ENCODE data around the gene VPS8. TPM values are rescaled to one million over a fixed set of nuclear protein-coding genes. Genes with fewer than 3 reads are reported as not detected.
A peak's percentile ranks its signal among the peaks of the same experiment; 100 is the strongest.

Gene VPS8
- total RNA-seq, 1 experiment from 2014 or later, result 39.7 TPM

GRCh38 chr3:184965639-184966430 lies 153.9 kb downstream of the VPS8 start:
- TF ChIP-seq CTCF (conservative IDR thresholded peaks at IDR 0.05), result peak; percentile 33; the same call in 1 of the 3 replicates
- Histone ChIP-seq H4K5ac (ENCODE audit: insufficient read length, low read depth, low read length) (no peak overlapping the region), H3K14ac (ENCODE audit: insufficient read depth, low read length) (no peak overlapping the region), H2BK12ac (ENCODE audit: insufficient read length, low read depth, low read length) (no peak overlapping the region), H2AK5ac (ENCODE audit: insufficient read length, low read length) (no peak overlapping the region), H2BK5ac (ENCODE audit: insufficient read length, low read length) (no peak overlapping the region), H4K20me1 (ENCODE audit: control insufficient read depth, insufficient read depth, insufficient read length) (no peaks in the 10 kb centered on the region), H3K27ac (ENCODE audit: insufficient read length, low read depth, low read length) (no peak overlapping the region), H3K23me2 (ENCODE audit: insufficient read length, low read depth, low read length, poor library complexity, severe bottlenecking) (no peaks in the 10 kb centered on the region), H3K27me3 (ENCODE audit: insufficient read depth, low read length) (no peaks in the 10 kb centered on the region), H3K4me1 (ENCODE audit: insufficient read depth, low read length) (no peaks in the 10 kb centered on the region), H3K4ac (ENCODE audit: low read depth, low read length) (no peak overlapping the region), H3K56ac (ENCODE audit: insufficient read length, low read depth, low read length) (no peak overlapping the region), H3K18ac (ENCODE audit: insufficient read length, low read depth, low read length) (no peak overlapping the region), H3K4me2 (ENCODE audit: insufficient read depth, insufficient read length, low read length) (no peak overlapping the region), H2BK15ac (ENCODE audit: low read depth, low read length) (no peak overlapping the region), H3K23ac (ENCODE audit: insufficient read length, low read depth, low read length) (no peak overlapping the region), H2AFZ (ENCODE audit: low read length) (no peak overlapping the region), H3K79me1 (ENCODE audit: insufficient read depth, low read depth, low read length, poor library complexity, severe bottlenecking) (no peaks in the 10 kb centered on the region), H4K91ac (ENCODE audit: insufficient read length, low read depth, low read length) (no peak overlapping the region), H3T11ph (ENCODE audit: low read length) (no peak overlapping the region), H3K9me3 (ENCODE audit: control insufficient read depth, low read depth, low read length) (no peaks in the 10 kb centered on the region), H3K9ac (ENCODE audit: extremely low read depth, insufficient read length, low read length) (no peak overlapping the region), H2BK120ac (ENCODE audit: low read depth, low read length, poor library complexity, severe bottlenecking) (no peak overlapping the region), H2BK20ac (ENCODE audit: low read depth, low read length, poor library complexity, severe bottlenecking) (no peak overlapping the region), H4K8ac (replicated peaks; ENCODE audit: insufficient read length, low read depth, low read length) (no peak overlapping the region), H3K79me2 (ENCODE audit: insufficient read depth, low read length) (no peaks in the 10 kb centered on the region)
- Mint-ChIP-seq H3K36me3 (ENCODE audit: insufficient read depth in 1 of 3, low read depth in 3 of 3) (peaks cover 3 to 15% (median 5%) of the 10 kb centered on the region in 3 experiments; a peak in 6 of 7 replicates), H3K4me3 (no peak overlapping the region), H3K9me3 (no peaks in the 10 kb centered on the region), H3K27ac (no peak overlapping the region), H3K4me1 (peaks cover 2 to 6% of the 10 kb centered on the region in 2 experiments; a peak in 3 of 4 replicates), H3K27me3 (ENCODE audit: low read depth) (no peaks in the 10 kb centered on the region)
- no CpG with 5 or more reads among the region's 6 CpGs for WGBS (ENCODE audit: extremely low coverage, insufficient read length, low lambda C conversion rate)
- peak; percentile 30 for DNase-seq
